Raji (cell line): Measurements from ENCODE around the gene SP3.

Source experiments
- POLR2A ChIP-seq: IDR thresholded peaks from 2 replicates; pipeline ENCODE4 v1.6.1; 2011; ENCODE audit warnings: low read depth, low read length, control low read depth; ENCODE audit not compliant: insufficient read depth

The SP3 gene

DNA sequence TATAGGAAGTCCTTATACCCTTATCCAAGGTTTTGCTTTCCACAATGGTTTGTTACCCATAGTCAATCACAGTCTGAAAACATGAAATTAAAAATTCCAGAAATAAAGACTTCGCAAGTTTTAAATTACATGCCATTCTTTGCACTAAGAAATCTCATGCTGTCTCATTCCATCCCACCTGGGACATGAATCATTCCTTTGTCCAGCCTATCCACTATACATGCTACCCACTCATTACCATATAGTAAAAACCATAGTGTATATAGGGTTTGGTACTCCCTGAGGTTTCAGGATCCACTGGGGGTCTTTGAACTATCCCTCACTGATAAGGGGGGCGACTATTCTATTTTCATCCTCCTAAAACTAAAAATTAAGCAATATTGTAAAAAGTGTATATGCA lies 17.0 kb downstream of the SP3 start:
- TF ChIP-seq POLR2A, result no peak

- TF ChIP-seq POLR2A, result no peak
These were observed 18.0 kb downstream of the SP3 start for GRCh38 chr2:173947131-173947530.

- TF ChIP-seq POLR2A, result no peak
These were observed 21.4 kb downstream of the SP3 start for GRCh38 chr2:173943738-173944137.

DNA sequence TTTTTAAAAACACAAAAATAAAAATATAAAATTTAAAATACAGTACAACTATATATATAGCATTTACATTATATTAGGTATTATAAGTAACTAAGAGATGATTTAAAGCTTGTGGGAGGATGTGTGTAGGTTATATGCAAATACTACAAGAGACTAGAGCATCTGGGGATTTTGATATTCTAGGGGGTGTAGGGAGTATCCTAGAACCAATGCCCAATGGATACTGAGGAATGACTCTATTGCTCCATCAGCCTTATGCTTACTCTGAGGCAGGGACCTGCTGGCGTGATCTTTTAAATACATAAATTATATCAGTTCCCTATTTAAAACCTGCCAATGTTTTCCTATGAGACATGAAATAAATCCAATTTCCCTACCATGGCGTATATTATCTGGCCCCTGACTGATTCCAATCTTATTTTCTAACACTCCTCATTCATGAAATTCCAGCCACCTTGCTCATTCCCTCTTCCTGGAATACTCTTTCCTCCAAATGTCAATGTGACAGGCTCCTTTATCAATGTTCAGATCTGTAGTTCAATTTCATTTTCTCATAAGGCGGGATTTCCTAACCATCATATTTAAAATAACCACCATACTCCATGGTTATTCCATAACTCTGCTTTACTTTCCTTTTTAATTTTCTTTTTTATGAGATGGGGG lies 22.2 kb downstream of the SP3 start:
- TF ChIP-seq POLR2A, result no peak

DNA sequence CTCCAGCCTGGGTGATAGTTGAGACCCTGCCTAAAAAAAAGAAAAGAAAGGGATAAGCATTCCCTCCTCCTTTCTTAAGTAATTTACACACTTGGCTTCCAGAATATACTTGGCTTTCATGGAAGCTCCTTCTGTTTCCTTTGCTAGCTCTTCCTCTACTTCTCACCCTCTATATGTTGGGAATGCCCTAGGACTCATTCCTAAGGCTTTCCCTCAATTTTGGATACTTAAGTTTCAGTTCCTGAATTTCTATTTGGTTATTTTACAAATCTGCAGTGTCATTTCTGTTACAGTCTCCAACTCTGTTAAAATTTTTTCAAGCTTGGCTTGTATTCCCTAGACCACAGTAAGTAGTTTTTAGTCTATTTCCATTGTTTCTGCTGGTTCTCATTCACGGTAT lies 23.6 kb downstream of the SP3 start:
- TF ChIP-seq POLR2A, result no peak

- TF ChIP-seq POLR2A, result no peak
These were observed 24.8 kb downstream of the SP3 start for GRCh38 chr2:173940208-173941020.

GRCh38 chr2:173938700-173939384 lies 26.3 kb downstream of the SP3 start:
- no peak for TF ChIP-seq POLR2A

- TF ChIP-seq POLR2A, result no peak
These were observed 29.9 kb downstream of the SP3 start for GRCh38 chr2:173935305-173935704.

- TF ChIP-seq POLR2A, result no peak
These were observed 30.3 kb downstream of the SP3 start for GRCh38 chr2:173934895-173935294.

GRCh38 chr2:173931751-173932150 lies 33.4 kb downstream of the SP3 start:
- no peak for TF ChIP-seq POLR2A

DNA sequence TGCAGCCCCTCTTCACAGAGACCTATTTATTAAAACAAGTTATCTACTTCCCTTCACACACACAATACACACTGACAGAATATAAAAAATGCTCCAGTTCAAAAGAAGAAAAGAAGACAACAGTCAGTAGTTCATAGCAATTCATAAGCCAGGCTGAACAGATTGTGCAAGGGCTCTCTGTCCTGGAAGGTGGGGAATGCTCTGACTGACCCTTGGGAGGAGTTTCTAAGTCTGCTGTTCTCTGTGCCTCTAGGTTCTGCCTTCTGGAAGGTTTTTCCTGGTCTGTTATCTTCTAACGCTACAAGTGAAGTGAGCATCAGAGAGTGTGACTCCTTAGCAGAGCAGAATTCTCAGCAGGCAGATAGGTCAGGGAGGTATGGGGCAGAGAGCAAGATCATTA lies 35.7 kb downstream of the SP3 start:
- TF ChIP-seq POLR2A, result no peak

DNA sequence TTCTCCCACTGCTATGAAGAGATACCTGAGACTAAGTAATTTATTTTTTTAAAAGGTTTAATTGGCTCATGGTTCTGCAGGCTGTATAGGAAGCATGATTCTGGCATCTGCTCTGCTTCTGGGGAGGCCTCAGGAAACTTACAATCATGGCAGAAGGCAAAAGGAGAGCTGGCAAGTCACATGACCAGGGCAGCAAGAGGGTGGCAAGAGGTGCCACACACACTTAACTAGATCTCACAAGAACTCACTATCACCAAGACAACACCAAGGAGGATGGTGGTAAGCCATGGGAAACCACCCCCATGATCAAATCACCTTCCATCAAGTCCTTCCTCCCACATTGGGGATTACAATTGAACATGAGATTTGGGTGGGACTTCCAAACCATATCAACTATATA lies 38.3 kb downstream of the SP3 start:
- TF ChIP-seq POLR2A, result no peak

DNA sequence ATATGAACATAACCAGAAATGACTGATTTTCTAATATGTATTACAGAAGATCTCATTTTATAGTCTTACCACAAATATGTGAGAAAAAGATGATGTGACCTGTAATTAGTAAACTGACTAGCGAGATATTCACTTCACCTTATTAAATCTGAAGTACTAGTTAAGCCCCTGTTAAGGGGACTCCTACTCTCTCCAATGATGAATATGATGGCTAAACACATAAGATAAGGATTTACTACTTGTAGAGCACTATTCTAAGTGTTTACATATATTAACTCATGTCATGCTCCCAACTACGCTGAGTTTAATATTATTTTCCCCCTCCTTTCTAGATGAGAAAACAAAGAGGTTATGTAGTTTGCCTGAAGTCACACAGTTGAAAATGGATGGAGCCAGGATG lies 40.9 kb downstream of the SP3 start:
- no peak for TF ChIP-seq POLR2A

GRCh38 chr2:173922760-173923159 lies 42.4 kb downstream of the SP3 start:
- TF ChIP-seq POLR2A, result no peak

- TF ChIP-seq POLR2A, result no peak
These were observed 43.1 kb downstream of the SP3 start for GRCh38 chr2:173922068-173922467.
